ENCODE measurements around the gene HOXA9.

Gene HOXA9

GRCh38 chr7:27186668-27187474 is 21.5 kb upstream of the HOXA9 start:
- H3K4me3 ChIP-seq (ENCODE audit: control insufficient read depth, low read depth, low read length): no peak overlapping the region
- no peak for TF ChIP-seq CTCF (conservative IDR thresholded peaks at IDR 0.05; ENCODE audit: control insufficient read depth, insufficient read depth, low read depth, low read length)
- no peak for DNase-seq (ENCODE audit: low read depth)

- DNase-seq (ENCODE audit: low read depth): no peak
- no peak for TF ChIP-seq CTCF (conservative IDR thresholded peaks at IDR 0.05; ENCODE audit: control insufficient read depth, insufficient read depth, low read depth, low read length)
- H3K4me3 ChIP-seq (ENCODE audit: control insufficient read depth, low read depth, low read length): no peak overlapping the region
Observed at GRCh38 chr7:27185854-27186667, 20.7 kb upstream of the HOXA9 start.

- peak; percentile 77 for DNase-seq (ENCODE audit: low read depth)
- no peak for TF ChIP-seq CTCF (conservative IDR thresholded peaks at IDR 0.05; ENCODE audit: control insufficient read depth, insufficient read depth, low read depth, low read length)
- H3K4me3 ChIP-seq (ENCODE audit: control insufficient read depth, low read depth, low read length): peak within 1 kb of the TSS; percentile 53
Observed at GRCh38 chr7:27185013-27185853, 19.9 kb upstream of the HOXA9 start, which contains the start of gene HOXA11. HOXA11 (minus strand) TSS chr7:27185232; CDS start chr7:27185144, 88 bp downstream.

- no peak for TF ChIP-seq CTCF (conservative IDR thresholded peaks at IDR 0.05; ENCODE audit: control insufficient read depth, insufficient read depth, low read depth, low read length)
- peak; percentile 44 for DNase-seq (ENCODE audit: low read depth)
- peak overlapping the region; percentile 53 for H3K4me3 ChIP-seq (ENCODE audit: control insufficient read depth, low read depth, low read length)
Observed at GRCh38 chr7:27184337-27185012, 19.1 kb upstream of the HOXA9 start.

- H3K4me3 ChIP-seq (ENCODE audit: control insufficient read depth, low read depth, low read length): peak overlapping the region; percentile 53
- peak; percentile 38 for DNase-seq (ENCODE audit: low read depth)
- no peak for TF ChIP-seq CTCF (conservative IDR thresholded peaks at IDR 0.05; ENCODE audit: control insufficient read depth, insufficient read depth, low read depth, low read length)
Observed at GRCh38 chr7:27183682-27184336, 18.5 kb upstream of the HOXA9 start.

All from fibroblast of mammary gland (primary cell).